HepG2 (cell line): Measurements from ENCODE around the gene MUC6. TPM values are rescaled to one million over a fixed set of nuclear protein-coding genes. Genes with fewer than 3 reads are reported as not detected.

Experiments
- ATAC-seq: fragments of 200-7000 bp; cut with Tn5 transposase; 3 replicates; pipeline ENCODE4 v1.9.1; 2020; ENCODE audit warnings: mild to moderate bottlenecking, moderate library complexity
- BruUV-seq: library from RNA; stranded (reverse); fragments of 400-500 nt; replicated peaks from 2 replicates; lab custom pipeline; 2021; lab: Mats Ljungman, UMichigan
- CTCF ChIA-PET: fragments of 300-600 bp; formaldehyde crosslinking; extraction: SDS; loops from one replicate; lab custom pipeline; 2021; ENCODE audit warnings: low total read pairs, inconsistent platforms, low intra/inter-chr PET ratio; lab: Yijun Ruan, JAX
- POLR2A ChIA-PET: fragments of 350-600 bp; sonication (Branson Sonifier 250); formaldehyde crosslinking; loops from one replicate; lab custom pipeline; 2020; ENCODE audit warnings: antibody characterized with exemption, inconsistent platforms; lab: Yijun Ruan, JAX
- DNase-seq: peaks from one replicate; pipeline ENCODE4 v3.0.0-alpha.2; 2015; ENCODE audit warnings: low spot score
- FAIRE-seq: peaks from 3 replicates; lab custom pipeline; 2011; peaks lifted over from hg19 to GRCh38; lab: Jason Lieb, UNC
- H2AFZ ChIP-seq: one replicate; pipeline ENCODE4 v1.6.1; 2011; ENCODE audit warnings: low read length, inconsistent platforms
- H3K27ac ChIP-seq: fragments of 300-600 bp; 3 replicates; pipeline ENCODE4 v1.8.0; 2011; ENCODE audit warnings: mixed run types, mild to moderate bottlenecking, mixed read lengths, low read length, inconsistent platforms; ENCODE audit not compliant: insufficient read depth; ENCODE audit errors: extremely low read length
- H3K27me3 ChIP-seq, 2 experiments: fragments of 200-600 bp in 1 of 2; 2 replicates in 1 of 2; 3 replicates in 1 of 2; pipeline versions ENCODE4 v1.6.0 to v1.8.0; 2011; ENCODE audit warnings: low read length in 2 of 2, mild to moderate bottlenecking in 2 of 2, moderate library complexity in 2 of 2, inconsistent platforms in 1 of 2; ENCODE audit not compliant: insufficient read depth in 2 of 2, control insufficient read depth in 1 of 2
- H3K36me3 ChIP-seq, 2 experiments: fragments of 200-600 bp in 1 of 2; replicated peaks in 1 of 2; 2 replicates in 1 of 2; 3 replicates in 1 of 2; pipeline versions ENCODE4 v1.5.1 to v1.8.0; 2011; ENCODE audit warnings: low read length in 2 of 2, inconsistent platforms in 1 of 2; ENCODE audit not compliant: insufficient read depth in 2 of 2, control insufficient read depth in 1 of 2
- H3K4me1 ChIP-seq: 2 replicates; pipeline ENCODE4 v1.5.1; 2012; ENCODE audit warnings: low read length, inconsistent platforms; ENCODE audit not compliant: insufficient read depth
- H3K4me2 ChIP-seq: 2 replicates; pipeline ENCODE4 v1.6.0; 2011; ENCODE audit warnings: low read depth, low read length, inconsistent platforms
- H3K4me3 ChIP-seq, 3 experiments: fragments of 200-600 bp in 1 of 3; sonication (generic), shearing (Covaris generic) in 1 of 3; replicated peaks in 1 of 3; 2 replicates each; pipeline ENCODE4 v1.5.1; 2011 to 2016; ENCODE audit warnings: low read length in 3 of 3, inconsistent platforms in 2 of 3, low read depth in 2 of 3, mild to moderate bottlenecking in 2 of 3, control low read depth in 1 of 3, mixed read lengths in 1 of 3; ENCODE audit not compliant: insufficient read depth in 1 of 3
- H3K79me2 ChIP-seq: one replicate; pipeline ENCODE4 v1.6.1; 2011; ENCODE audit warnings: low read length, inconsistent platforms; ENCODE audit not compliant: insufficient read depth
- H3K9ac ChIP-seq: 2 replicates; pipeline ENCODE4 v1.6.0; 2011; ENCODE audit warnings: mild to moderate bottlenecking, low read depth, low read length, inconsistent platforms; ENCODE audit not compliant: insufficient read depth
- H3K9me3 ChIP-seq: 2 replicates; pipeline ENCODE4 v1.5.1; 2012; ENCODE audit warnings: mild to moderate bottlenecking, low read length
- H4K20me1 ChIP-seq: 2 replicates; pipeline ENCODE4 v1.6.0; 2011; ENCODE audit warnings: inconsistent platforms, mild to moderate bottlenecking, low read length, moderate library complexity; ENCODE audit not compliant: insufficient read depth
- AGO2 ChIP-seq: fragments of 200-400 bp; formaldehyde crosslinking; optimal IDR thresholded peaks from 2 replicates; pipeline ENCODE3; 2017; ENCODE audit warnings: mild to moderate bottlenecking, low read depth, low read length, moderate library complexity
- HINFP ChIP-seq: sonication (generic); formaldehyde crosslinking; IDR thresholded peaks from 2 replicates; pipeline ENCODE4 v1.4.0; 2020; ENCODE audit warnings: low read depth, mild to moderate bottlenecking, missing genetic modification reagents
- KLF6 ChIP-seq: IDR thresholded peaks from 2 replicates; pipeline ENCODE4 v1.8.0; 2016; ENCODE audit warnings: missing biosample characterization, missing genetic modification reagents
- MATR3 ChIP-seq: sonication (generic); formaldehyde crosslinking; IDR thresholded peaks from 2 replicates; pipeline ENCODE4 v1.4.0; 2020; ENCODE audit warnings: missing genetic modification reagents
- MTF2 ChIP-seq: sonication (generic); formaldehyde crosslinking; IDR thresholded peaks from 2 replicates; pipeline ENCODE4 v1.5.0; 2020; ENCODE audit warnings: missing genetic modification reagents, borderline replicate concordance
- NPAS2 ChIP-seq: sonication (generic); formaldehyde crosslinking; IDR thresholded peaks from 2 replicates; pipeline ENCODE4 v1.8.0; 2022; ENCODE audit warnings: mild to moderate bottlenecking, missing genetic modification reagents, borderline replicate concordance
- PCBP1 ChIP-seq: fragments of 200-400 bp; formaldehyde crosslinking; IDR thresholded peaks from 2 replicates; pipeline ENCODE4 v1.6.1; 2017; ENCODE audit warnings: mild to moderate bottlenecking, low read depth, low read length, borderline replicate concordance
- RBM39 ChIP-seq: fragments of 200-400 bp; formaldehyde crosslinking; IDR thresholded peaks from one replicate; pipeline ENCODE4 v1.6.1; 2018; ENCODE audit warnings: antibody characterized with exemption, mild to moderate bottlenecking, low read depth, low read length; ENCODE audit not compliant: poor library complexity, severe bottlenecking
- ZBTB33 ChIP-seq: sonication (generic); formaldehyde crosslinking; IDR thresholded peaks from 2 replicates; pipeline ENCODE4 v1.4.0; 2020; ENCODE audit warnings: missing genetic modification reagents
- ZFAT ChIP-seq: sonication (generic); formaldehyde crosslinking; conservative IDR thresholded peaks from 2 replicates; pipeline ENCODE4 v1.8.1; 2023; ENCODE audit warnings: missing genetic modification reagents, inconsistent platforms
- ZNF569 ChIP-seq: sonication (generic); formaldehyde crosslinking; IDR thresholded peaks from 2 replicates; pipeline ENCODE4 v1.5.0; 2020; ENCODE audit warnings: mild to moderate bottlenecking, missing genetic modification reagents, moderate library complexity, borderline replicate concordance
- WGBS: methylation state at CpG from one replicate; pipeline ENCODE4 v1.1.6; 2017; ENCODE audit warnings: low lambda C conversion rate; 5-methylcytosine and 5-hydroxymethylcytosine counted together
- in situ Hi-C: cut with HindIII; loops from 2 replicates; pipeline ENCODE4 v1.10.0; 2017; ENCODE audit warnings: low pct_unique_long_range_greater_than_20kb; ENCODE audit not compliant: extremely low pct_ligation_motif_present
- intact Hi-C: fragments of 100-400 bp; cut with micrococcal nuclease; formaldehyde crosslinking; loops from one replicate; pipeline ENCODE4 v1.10.0; 2022; ENCODE audit not compliant: unreplicated experiment
- polyA plus RNA-seq, 8 experiments: library from polyadenylated mRNA; depleted of rRNA in 3 of 8; stranded (reverse) in 7 of 8; unstranded in 1 of 8; fragments of >200 nt; fragmentation: Illumina TruSeq in 4 of 8; extraction: Trizol in 4 of 8; gene quantifications; 2 replicates each; pipeline versions ENCODE4 v1.2.1 to v1.2.3, GENCODE V29; 2011 to 2016; ENCODE audit warnings: low read depth in 4 of 8, missing spikeins in 1 of 8, mixed read lengths in 1 of 8; ENCODE audit not compliant: insufficient read depth in 1 of 8
- total RNA-seq, 5 experiments: library from RNA; depleted of rRNA; stranded (reverse); fragments of >200 nt; fragmentation: Illumina TruSeq; extraction: Trizol; gene quantifications; 2 replicates each; pipeline ENCODE4 v1.2.3, GENCODE V29; 2016; ENCODE audit warnings: low read depth in 1 of 5

MUC6 gene
- total and polyA plus RNA-seq, 2 of the 13 experiments (the other 11 are each of a cell fraction or from before 2014, with no cell fraction given): not detected

- TF ChIP-seq MTF2 (CRISPR knock-in tag) (no peak), AGO2 (peak; percentile 16), HINFP (CRISPR knock-in tag) (no peak), MATR3 (CRISPR knock-in tag) (no peak), ZBTB33 (CRISPR knock-in tag) (peak; percentile 70; the same call in 1 of the 2 replicates), KLF6 (CRISPR knock-in tag) (no peak), NPAS2 (CRISPR knock-in tag) (no peak), RBM39 (no peak), ZNF569 (CRISPR knock-in tag) (no peak), PCBP1 (no peak), ZFAT (CRISPR knock-in tag) (no peak)
- TF ChIP-seq, all 625 proteins: peak for 2
Observed at GRCh38 chr11:976431-977160, 59.9 kb downstream of the MUC6 start.

More at GRCh38 chr11:976431-977160, 59.9 kb downstream of the MUC6 start:
- no peak overlapping the region for H3K4me2 ChIP-seq
- H4K20me1 ChIP-seq: 0 out of 2 replicates have a peak, but pooled peaks cover 3% of the 10 kb centered on the region
- no peak overlapping the region for H3K4me3 ChIP-seq
- no peak overlapping the region for H3K27ac ChIP-seq
- intact Hi-C loops (no loop called here), in situ Hi-C loops (no loop called here)
- DNase-seq (no peak), FAIRE-seq (no peak), ATAC-seq (no peak)
- no peaks in the 10 kb centered on the region for H3K9me3 ChIP-seq
- no peak overlapping the region for H3K9ac ChIP-seq
- no peaks in the 10 kb centered on the region for H3K4me1 ChIP-seq
- no peaks in the 10 kb centered on the region for H3K27me3 ChIP-seq
- ChIA-PET POLR2A (no interaction called here), CTCF (interaction anchor here (1.2 kb wide), 1 partner anchor 78 kb away, joined by 3 read pairs; no protein-coding TSS in a partner anchor)
- no peak overlapping the region for H2AFZ ChIP-seq
- no peaks in the 10 kb centered on the region for H3K79me2 ChIP-seq
- BruUV-seq: no TSS peak
- 95% methylated on average over 14 of the region's 26 CpGs for WGBS
- H3K36me3 ChIP-seq: peaks cover 47 to 75% of the 10 kb centered on the region in 2 experiments
